ELR (cell line): ENCODE results near the gene PKNOX2.
"Not testable (repeated sequence)": the region's sequence is repeated elsewhere in the genome, so short reads cannot be mapped to it uniquely, and the experiment has no call there.

Experiments used
- DNase-seq: peaks from one replicate; pipeline ENCODE4 v3.0.0-alpha.2; 2015; ENCODE audit warnings: low read depth

Gene PKNOX2

DNA sequence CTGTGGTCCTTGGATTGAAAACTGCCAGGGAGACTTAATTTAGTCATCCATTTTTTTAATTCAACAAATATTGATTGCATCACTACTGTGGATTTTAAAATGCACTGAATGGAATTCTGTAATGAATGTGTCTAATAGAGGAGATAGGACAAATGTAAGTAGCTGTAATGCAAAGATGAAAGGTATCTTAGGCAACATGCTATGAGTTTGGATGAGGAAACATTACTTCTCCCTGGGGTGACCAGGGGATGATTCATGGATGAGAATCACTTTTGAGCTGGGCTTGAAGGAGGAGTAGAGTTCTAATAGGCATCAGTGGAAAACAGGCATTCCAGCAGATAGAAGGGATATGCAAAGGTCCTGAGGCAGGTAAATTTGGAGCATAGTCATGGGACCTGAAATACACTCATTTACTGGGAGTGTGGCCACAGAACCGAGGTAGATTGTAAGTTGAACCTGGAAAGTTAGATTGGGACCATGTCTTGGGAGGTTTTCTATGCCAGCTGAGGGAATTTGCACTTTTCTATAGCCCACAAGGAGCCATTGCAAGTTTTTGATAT lies 43.4 kb downstream of the PKNOX2 start:
- no peak for DNase-seq

DNA sequence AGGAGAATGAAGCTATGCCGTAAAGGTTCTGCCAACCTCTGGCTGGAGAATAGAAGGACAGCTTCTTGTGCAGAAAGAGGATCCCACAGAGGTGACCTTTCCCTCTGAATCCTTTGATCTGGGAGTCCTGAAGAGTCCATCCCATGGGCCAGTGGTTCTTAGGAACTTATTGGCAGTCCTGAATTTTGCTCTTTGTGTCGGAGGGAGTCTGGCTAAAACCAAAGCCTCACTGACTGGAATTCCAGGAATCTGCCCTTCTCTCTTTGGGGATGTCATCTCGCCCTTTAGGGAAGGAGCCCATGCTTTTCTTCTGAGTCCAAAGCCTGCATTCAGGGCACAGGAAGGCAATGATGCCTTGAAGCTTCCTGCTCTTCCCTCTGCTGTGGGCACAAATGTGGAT lies 45.5 kb downstream of the PKNOX2 start:
- DNase-seq: no peak

- no peak for DNase-seq
Measured at GRCh38 chr11:125211191-125211947, 46.8 kb downstream of the PKNOX2 start.

- DNase-seq: no peak
Measured at GRCh38 chr11:125211948-125212340, 47.4 kb downstream of the PKNOX2 start.

DNA sequence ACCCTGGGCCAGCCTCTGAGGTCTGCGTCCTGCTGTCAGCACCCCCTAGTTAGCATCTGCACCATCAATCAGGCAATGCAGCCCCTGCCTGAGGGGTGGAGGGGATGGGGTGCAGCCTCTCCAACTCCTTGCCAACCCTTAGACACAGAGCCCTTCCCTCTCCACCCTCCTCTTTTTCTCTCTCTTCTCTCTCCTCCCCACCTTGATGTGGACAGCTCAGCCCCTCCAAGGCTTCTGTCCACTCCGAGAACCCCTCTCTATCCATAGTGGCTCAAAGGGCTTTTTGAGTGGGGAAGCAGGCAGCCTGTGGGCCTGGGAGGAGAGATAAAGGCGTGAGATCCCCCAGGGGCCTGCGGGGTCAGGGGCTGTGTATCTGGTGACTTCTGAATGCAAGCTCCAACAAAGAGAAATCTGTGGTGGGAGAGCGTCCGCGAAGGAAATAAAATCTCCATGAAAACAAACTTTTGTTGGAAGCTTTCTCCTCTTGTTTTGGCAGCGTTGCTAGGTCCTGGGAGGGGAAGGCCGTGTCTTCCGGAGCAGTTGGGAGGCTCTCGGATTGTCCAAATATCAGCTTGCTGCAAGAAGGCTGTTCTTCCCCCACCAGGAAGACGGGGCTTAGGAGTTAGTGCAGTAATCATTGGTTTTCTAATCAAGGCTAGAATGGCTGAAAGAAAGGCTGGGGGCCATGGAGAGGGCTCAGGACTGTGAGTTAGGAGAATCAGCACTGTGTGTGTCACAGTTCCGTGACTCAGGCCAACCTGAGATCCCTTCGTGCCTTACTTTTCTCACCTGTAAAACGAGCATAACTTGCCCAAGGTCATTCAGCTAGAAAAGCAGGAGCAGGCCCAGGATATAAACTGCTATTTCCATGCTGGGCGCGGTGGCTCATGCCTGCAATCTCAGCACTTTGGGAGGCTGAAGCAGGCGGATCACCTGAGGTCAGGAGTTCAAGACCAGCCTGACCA lies 50.3 kb downstream of the PKNOX2 start:
- DNase-seq: no peak

DNA sequence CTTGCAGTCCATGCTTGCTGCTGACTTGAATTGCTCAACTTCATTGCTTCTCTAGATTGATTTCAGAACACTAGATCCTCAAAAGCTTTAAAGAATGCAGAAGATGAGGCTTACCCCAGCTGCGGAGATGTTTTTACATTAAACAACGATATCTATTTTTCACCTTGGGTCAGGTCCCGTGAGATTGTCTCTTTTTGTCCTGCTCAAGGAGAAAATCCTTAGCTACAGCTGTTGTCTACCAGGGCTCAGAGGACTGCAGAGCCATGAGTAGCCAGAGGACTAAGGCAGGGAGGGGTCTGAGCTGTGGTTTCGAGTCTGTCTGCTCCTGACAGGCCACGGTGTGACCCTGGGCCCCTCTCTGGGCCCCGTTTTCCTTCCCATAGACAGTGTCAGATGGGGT lies 51.4 kb downstream of the PKNOX2 start:
- no peak for DNase-seq

DNA sequence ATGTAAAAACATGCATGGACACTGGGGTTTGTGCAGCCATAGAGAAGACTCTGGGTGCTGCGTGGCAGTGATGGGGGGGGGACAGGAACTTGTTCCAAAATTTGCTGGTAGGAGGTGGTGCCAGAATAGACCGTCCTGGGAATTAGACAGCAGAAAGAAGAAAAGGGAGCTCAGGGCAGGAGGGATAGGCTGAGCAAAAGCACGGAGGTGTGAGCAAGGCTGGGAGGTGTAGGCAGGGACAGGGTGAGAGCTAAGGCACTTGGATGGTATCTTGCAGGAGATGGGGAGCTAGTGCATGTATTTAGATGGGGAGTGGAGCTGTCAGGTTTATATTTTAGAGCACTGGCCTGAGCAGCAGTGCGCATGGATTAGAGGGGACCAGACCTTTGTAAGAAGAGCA lies 53.8 kb downstream of the PKNOX2 start:
- DNase-seq: no peak

DNA sequence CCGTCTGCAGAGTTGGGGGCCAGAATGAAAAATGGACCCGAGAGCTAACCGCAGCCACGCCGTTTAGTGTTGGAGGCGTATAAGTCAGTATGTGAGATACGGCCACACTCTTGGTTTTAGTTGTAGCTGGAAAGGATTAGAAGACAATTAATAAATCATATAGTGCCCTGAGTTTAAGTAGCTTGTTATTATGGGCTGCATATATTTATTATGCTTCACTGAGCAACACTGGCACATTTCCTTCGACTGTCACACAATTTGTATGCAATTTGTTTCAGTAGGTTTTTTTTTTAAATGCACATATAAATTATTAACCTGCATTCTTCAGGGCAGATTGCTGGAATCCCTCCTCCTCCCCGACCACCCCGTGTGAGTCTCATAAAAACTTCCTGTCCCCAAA lies 56.9 kb downstream of the PKNOX2 start:
- no peak for DNase-seq

DNA sequence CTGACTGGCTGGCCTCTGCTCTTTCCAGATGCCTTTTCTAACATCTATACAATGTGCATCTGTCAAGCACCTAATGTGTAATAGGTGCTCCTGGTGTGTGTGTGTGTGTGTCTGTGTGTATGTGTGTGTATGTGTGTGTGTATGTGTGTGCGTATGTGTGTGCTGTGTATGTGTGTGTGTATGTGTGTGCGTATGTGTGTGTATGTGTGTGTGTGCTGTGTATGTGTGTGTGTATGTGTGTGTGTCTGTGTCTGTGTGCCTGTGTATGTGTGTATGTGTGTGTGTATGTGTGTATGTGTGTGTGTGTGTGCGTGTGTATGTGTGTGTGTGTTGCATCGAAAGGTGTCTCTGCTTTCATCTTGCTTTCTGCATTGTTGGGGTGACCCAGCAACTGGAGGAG lies 57.9 kb downstream of the PKNOX2 start:
- no peak for DNase-seq

DNA sequence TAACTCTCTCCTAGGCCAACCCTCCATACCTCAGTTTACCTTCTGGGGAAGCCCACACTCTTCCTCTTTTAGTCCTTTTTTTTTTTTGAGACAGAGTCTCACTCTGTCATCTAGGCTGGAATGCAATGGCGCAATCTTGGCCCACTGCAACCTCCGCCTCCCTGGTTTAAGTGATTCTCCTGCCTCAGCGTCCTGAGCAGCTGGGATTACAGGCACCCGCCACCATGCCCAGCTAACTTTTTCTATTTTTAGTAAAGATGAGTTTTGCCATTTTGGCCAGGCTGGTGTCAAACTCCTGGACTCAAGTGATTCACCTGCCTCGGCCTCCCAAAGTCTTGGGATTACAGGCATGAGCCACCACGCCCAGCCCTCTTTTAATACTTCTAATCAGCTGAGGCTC lies 58.6 kb downstream of the PKNOX2 start:
- DNase-seq: not testable (repeated sequence)

- no peak for DNase-seq
Measured at GRCh38 chr11:125223901-125224361, 59.4 kb downstream of the PKNOX2 start.

DNA sequence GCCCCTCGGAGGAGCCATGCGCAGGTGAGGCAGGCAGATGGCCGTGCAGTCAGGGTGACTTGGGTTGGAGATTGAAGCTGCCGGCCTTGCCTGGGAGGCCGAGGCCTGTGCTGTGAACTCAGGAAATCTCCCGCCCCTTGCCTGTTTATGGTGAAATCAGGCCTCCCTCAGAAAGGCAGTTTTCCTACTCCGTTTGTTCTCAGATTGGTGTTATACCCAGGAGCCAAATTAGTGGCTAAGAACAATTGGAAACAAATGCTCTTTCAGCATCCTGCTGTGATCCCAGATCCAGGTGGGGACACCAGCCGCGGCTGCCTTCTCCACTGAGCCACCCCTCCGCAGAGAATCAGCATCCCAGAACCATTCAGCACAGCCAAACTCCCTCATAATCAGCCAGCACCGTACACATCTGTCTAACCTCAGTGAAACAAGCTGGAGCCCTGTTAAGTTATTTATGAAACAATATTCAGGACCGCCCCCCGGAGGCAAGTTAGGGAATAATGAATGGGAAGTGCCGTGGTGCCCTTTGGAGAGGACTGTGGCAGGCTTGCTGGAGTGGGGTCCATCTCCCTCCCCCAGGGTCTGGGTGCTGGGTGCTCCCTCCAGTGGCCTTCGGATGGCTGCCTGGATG lies 60.0 kb downstream of the PKNOX2 start:
- peak; percentile 35 for DNase-seq

- no peak for DNase-seq
Measured at GRCh38 chr11:125225401-125225800, 60.9 kb downstream of the PKNOX2 start.

DNA sequence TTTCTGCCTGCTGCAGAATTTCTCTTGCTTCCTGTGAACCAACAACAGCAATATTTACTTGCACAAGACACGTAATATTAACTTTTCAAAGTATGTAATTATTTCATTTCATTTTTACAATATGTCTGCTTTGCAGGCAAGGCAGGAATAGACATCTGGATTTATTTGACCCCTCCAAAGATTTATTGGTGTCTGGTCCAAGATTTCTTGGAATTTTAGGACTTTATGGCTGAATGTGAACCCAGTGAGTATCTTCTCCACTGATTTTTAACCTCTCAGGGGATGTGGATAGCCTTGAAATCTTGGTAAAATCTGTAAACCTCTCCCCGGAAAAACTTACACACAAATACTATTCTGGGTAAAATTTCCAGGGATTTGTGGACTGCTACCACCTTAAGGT lies 61.5 kb downstream of the PKNOX2 start:
- DNase-seq: no peak

- DNase-seq: no peak
Measured at GRCh38 chr11:125226706-125227105, 62.2 kb downstream of the PKNOX2 start.

DNA sequence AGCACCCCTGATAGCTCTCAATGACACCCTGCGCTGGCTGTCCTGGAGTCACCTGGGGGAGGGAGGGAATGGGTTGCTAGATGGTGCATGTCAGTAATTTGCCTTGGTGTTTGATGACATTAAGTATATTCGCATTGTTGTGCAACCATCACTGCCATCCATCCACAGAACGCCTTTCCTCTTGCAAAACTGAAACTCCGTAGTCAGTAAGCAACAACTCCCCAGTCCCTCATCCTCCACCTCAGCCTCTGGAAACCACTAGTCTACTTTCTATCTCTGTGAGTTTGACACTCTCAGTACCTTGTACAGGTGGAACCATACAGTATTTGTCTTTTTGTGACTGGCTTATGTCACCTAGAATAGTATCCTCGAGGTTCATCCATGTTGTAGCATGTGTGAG lies 62.6 kb downstream of the PKNOX2 start:
- DNase-seq: no peak

GRCh38 chr11:125228445-125228844 lies 63.9 kb downstream of the PKNOX2 start:
- no peak for DNase-seq

DNA sequence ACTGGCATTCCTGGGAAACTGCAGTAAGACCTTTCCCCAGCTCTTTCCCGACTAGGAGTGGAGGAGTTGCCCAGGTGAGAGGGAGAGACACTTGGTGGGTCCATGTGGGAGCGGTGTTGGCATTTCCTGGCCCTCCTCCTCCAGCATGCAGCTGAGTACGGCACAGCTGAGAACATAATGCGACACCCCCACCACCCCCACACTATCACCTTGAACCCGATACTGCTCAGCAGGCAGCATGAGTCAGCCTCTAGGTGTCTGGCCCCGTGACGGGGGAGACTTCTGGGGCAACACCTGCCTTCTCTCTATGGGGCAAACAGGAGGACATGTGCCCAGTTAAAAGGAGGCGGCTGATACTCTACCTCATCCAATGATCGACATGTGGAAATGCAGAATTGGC lies 64.4 kb downstream of the PKNOX2 start:
- no peak for DNase-seq

DNA sequence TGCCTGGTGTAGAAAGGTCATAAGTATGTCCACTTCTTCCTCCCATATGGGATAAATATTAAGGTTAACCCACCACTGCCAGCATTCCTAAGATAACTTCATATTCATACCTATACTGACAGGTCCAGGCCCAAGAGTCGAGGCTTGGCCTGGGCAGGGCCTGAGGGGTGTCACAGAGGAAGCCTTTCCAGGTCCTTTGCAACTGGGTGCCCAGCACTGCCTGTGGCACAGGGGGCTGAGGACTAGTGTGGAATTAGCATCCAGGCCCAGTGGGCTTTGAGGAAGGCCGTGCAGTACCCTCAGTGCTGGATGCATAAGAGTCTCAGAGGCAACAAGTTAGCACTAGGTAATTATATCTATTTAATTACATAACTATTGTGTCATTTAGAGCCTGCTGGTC lies 65.4 kb downstream of the PKNOX2 start:
- DNase-seq: no peak

- no peak for DNase-seq
Measured at GRCh38 chr11:125233116-125233515, 68.6 kb downstream of the PKNOX2 start.

DNA sequence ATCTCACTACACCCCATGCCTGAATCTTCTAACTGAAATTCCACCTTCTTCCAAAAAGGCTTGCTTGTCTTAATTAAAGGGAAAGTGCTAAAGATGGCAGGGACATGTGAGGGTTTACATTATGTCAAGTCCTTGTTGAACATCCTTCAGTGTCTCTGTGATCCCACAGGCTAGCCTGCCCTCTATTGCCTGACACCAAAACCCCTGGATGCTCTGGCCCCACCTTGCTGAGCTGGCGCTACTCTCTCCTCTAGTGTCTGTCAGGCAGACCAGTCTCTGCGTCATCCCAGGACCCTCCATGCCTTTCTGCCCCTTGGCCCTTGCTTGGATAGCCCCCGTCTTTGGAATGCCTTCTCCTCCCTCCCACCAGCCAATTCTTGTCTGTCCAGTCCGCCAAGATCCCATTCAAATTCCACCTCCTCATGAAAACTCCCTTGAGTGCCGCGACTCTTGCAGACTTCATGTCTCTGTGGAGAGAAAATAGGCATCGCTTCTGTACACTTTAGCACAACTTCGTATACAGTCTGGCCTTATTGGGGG lies 69.3 kb downstream of the PKNOX2 start:
- DNase-seq: no peak

GRCh38 chr11:125235071-125235471 lies 70.5 kb downstream of the PKNOX2 start:
- no peak for DNase-seq
